HepG2 (cell line): ENCODE data around the gene LNX2. TPM values are rescaled to one million over a fixed set of nuclear protein-coding genes. Genes with fewer than 3 reads are reported as not detected.

ENCODE experiments used
- ATAC-seq: fragments of 200-7000 bp; cut with Tn5 transposase; 3 replicates; pipeline ENCODE4 v1.9.1; 2020; ENCODE audit warnings: mild to moderate bottlenecking, moderate library complexity
- BruUV-seq: library from RNA; stranded (reverse); fragments of 400-500 nt; replicated peaks from 2 replicates; lab custom pipeline; 2021; lab: Mats Ljungman, UMichigan
- CTCF ChIA-PET: fragments of 300-600 bp; formaldehyde crosslinking; extraction: SDS; loops from one replicate; lab custom pipeline; 2021; ENCODE audit warnings: low total read pairs, inconsistent platforms, low intra/inter-chr PET ratio; lab: Yijun Ruan, JAX
- POLR2A ChIA-PET: fragments of 350-600 bp; sonication (Branson Sonifier 250); formaldehyde crosslinking; loops from one replicate; lab custom pipeline; 2020; ENCODE audit warnings: antibody characterized with exemption, inconsistent platforms; lab: Yijun Ruan, JAX
- DNase-seq: peaks from one replicate; pipeline ENCODE4 v3.0.0-alpha.2; 2015; ENCODE audit warnings: low spot score
- FAIRE-seq: peaks from 3 replicates; lab custom pipeline; 2011; peaks lifted over from hg19 to GRCh38; lab: Jason Lieb, UNC
- H2AFZ ChIP-seq: one replicate; pipeline ENCODE4 v1.6.1; 2011; ENCODE audit warnings: low read length, inconsistent platforms
- H3K27ac ChIP-seq: fragments of 300-600 bp; 3 replicates; pipeline ENCODE4 v1.8.0; 2011; ENCODE audit warnings: mixed run types, mild to moderate bottlenecking, mixed read lengths, low read length, inconsistent platforms; ENCODE audit not compliant: insufficient read depth; ENCODE audit errors: extremely low read length
- H3K27me3 ChIP-seq, 2 experiments: fragments of 200-600 bp in 1 of 2; 2 replicates in 1 of 2; 3 replicates in 1 of 2; pipeline versions ENCODE4 v1.6.0 to v1.8.0; 2011; ENCODE audit warnings: low read length in 2 of 2, mild to moderate bottlenecking in 2 of 2, moderate library complexity in 2 of 2, inconsistent platforms in 1 of 2; ENCODE audit not compliant: insufficient read depth in 2 of 2, control insufficient read depth in 1 of 2
- H3K36me3 ChIP-seq, 2 experiments: fragments of 200-600 bp in 1 of 2; replicated peaks in 1 of 2; 2 replicates in 1 of 2; 3 replicates in 1 of 2; pipeline versions ENCODE4 v1.5.1 to v1.8.0; 2011; ENCODE audit warnings: low read length in 2 of 2, inconsistent platforms in 1 of 2; ENCODE audit not compliant: insufficient read depth in 2 of 2, control insufficient read depth in 1 of 2
- H3K4me1 ChIP-seq: 2 replicates; pipeline ENCODE4 v1.5.1; 2012; ENCODE audit warnings: low read length, inconsistent platforms; ENCODE audit not compliant: insufficient read depth
- H3K4me2 ChIP-seq: 2 replicates; pipeline ENCODE4 v1.6.0; 2011; ENCODE audit warnings: low read depth, low read length, inconsistent platforms
- H3K4me3 ChIP-seq, 3 experiments: fragments of 200-600 bp in 1 of 3; sonication (generic), shearing (Covaris generic) in 1 of 3; replicated peaks in 1 of 3; 2 replicates each; pipeline ENCODE4 v1.5.1; 2011 to 2016; ENCODE audit warnings: low read length in 3 of 3, inconsistent platforms in 2 of 3, low read depth in 2 of 3, mild to moderate bottlenecking in 2 of 3, control low read depth in 1 of 3, mixed read lengths in 1 of 3; ENCODE audit not compliant: insufficient read depth in 1 of 3
- H3K79me2 ChIP-seq: one replicate; pipeline ENCODE4 v1.6.1; 2011; ENCODE audit warnings: low read length, inconsistent platforms; ENCODE audit not compliant: insufficient read depth
- H3K9ac ChIP-seq: 2 replicates; pipeline ENCODE4 v1.6.0; 2011; ENCODE audit warnings: mild to moderate bottlenecking, low read depth, low read length, inconsistent platforms; ENCODE audit not compliant: insufficient read depth
- H3K9me3 ChIP-seq: 2 replicates; pipeline ENCODE4 v1.5.1; 2012; ENCODE audit warnings: mild to moderate bottlenecking, low read length
- H4K20me1 ChIP-seq: 2 replicates; pipeline ENCODE4 v1.6.0; 2011; ENCODE audit warnings: inconsistent platforms, mild to moderate bottlenecking, low read length, moderate library complexity; ENCODE audit not compliant: insufficient read depth
- FOXO1 ChIP-seq: sonication (generic); formaldehyde crosslinking; IDR thresholded peaks from 2 replicates; pipeline ENCODE4 v1.4.0; 2020; ENCODE audit warnings: missing genetic modification reagents
- HDAC6 ChIP-seq: fragments of 200-600 bp; sonication (generic); IDR thresholded peaks from 2 replicates; pipeline ENCODE4 v1.7.0; 2017; ENCODE audit warnings: mild to moderate bottlenecking, antibody characterized with exemption, low read length, low read depth
- HHEX ChIP-seq: IDR thresholded peaks from 2 replicates; pipeline ENCODE4 v1.6.1; 2016; ENCODE audit warnings: control low read depth
- IRF2 ChIP-seq: IDR thresholded peaks from 2 replicates; pipeline ENCODE4 v1.6.1; 2018; ENCODE audit warnings: missing genetic modification reagents, missing compliant biosample characterization
- MED1 ChIP-seq: sonication (generic); formaldehyde crosslinking; IDR thresholded peaks from 2 replicates; pipeline ENCODE4 v1.4.0; 2020; ENCODE audit warnings: missing genetic modification reagents
- POLR2AphosphoS5 ChIP-seq: IDR thresholded peaks from 2 replicates; pipeline ENCODE4 v1.6.1; 2012; ENCODE audit warnings: low read depth, low read length
- RXRA ChIP-seq: sonication (generic); formaldehyde crosslinking; IDR thresholded peaks from 2 replicates; pipeline ENCODE4 v1.5.1; 2020; ENCODE audit warnings: missing genetic modification reagents
- STAT5B ChIP-seq: sonication (generic); formaldehyde crosslinking; IDR thresholded peaks from 2 replicates; pipeline ENCODE4 v1.4.0; 2020; ENCODE audit warnings: missing genetic modification reagents
- ZNF251 ChIP-seq: sonication (generic); formaldehyde crosslinking; IDR thresholded peaks from 2 replicates; pipeline ENCODE4 v1.9.0; 2021; ENCODE audit warnings: mild to moderate bottlenecking, missing genetic modification reagents
- ZNF253 ChIP-seq: sonication (generic); formaldehyde crosslinking; IDR thresholded peaks from 2 replicates; pipeline ENCODE4 v1.8.0; 2022; ENCODE audit warnings: mild to moderate bottlenecking, missing genetic modification reagents, borderline replicate concordance
- ZNF607 ChIP-seq: sonication (generic); formaldehyde crosslinking; IDR thresholded peaks from 2 replicates; pipeline ENCODE4 v1.5.1; 2020; ENCODE audit warnings: missing genetic modification reagents, mild to moderate bottlenecking, borderline replicate concordance
- ZSCAN22 ChIP-seq: sonication (generic); formaldehyde crosslinking; IDR thresholded peaks from 2 replicates; pipeline ENCODE4 v1.4.0; 2020; ENCODE audit warnings: mild to moderate bottlenecking, missing genetic modification reagents
- ZSCAN30 ChIP-seq: sonication (generic); formaldehyde crosslinking; IDR thresholded peaks from 2 replicates; pipeline ENCODE4 v1.5.0; 2020; ENCODE audit warnings: mild to moderate bottlenecking, missing genetic modification reagents
- in situ Hi-C: cut with HindIII; loops from 2 replicates; pipeline ENCODE4 v1.10.0; 2017; ENCODE audit warnings: low pct_unique_long_range_greater_than_20kb; ENCODE audit not compliant: extremely low pct_ligation_motif_present
- intact Hi-C: fragments of 100-400 bp; cut with micrococcal nuclease; formaldehyde crosslinking; loops from one replicate; pipeline ENCODE4 v1.10.0; 2022; ENCODE audit not compliant: unreplicated experiment
- polyA plus RNA-seq, 8 experiments: library from polyadenylated mRNA; depleted of rRNA in 3 of 8; stranded (reverse) in 7 of 8; unstranded in 1 of 8; fragments of >200 nt; fragmentation: Illumina TruSeq in 4 of 8; extraction: Trizol in 4 of 8; gene quantifications; 2 replicates each; pipeline versions ENCODE4 v1.2.1 to v1.2.3, GENCODE V29; 2011 to 2016; ENCODE audit warnings: low read depth in 4 of 8, missing spikeins in 1 of 8, mixed read lengths in 1 of 8; ENCODE audit not compliant: insufficient read depth in 1 of 8
- total RNA-seq, 5 experiments: library from RNA; depleted of rRNA; stranded (reverse); fragments of >200 nt; fragmentation: Illumina TruSeq; extraction: Trizol; gene quantifications; 2 replicates each; pipeline ENCODE4 v1.2.3, GENCODE V29; 2016; ENCODE audit warnings: low read depth in 1 of 5
- TF ChIP-seq, protein P1 (sequence below): sonication (generic); formaldehyde crosslinking; IDR thresholded peaks from 2 replicates; pipeline ENCODE4 v1.4.0; 2020; ENCODE audit warnings: missing genetic modification reagents, borderline replicate concordance
- TF ChIP-seq, protein P2 (sequence below): sonication (generic); formaldehyde crosslinking; IDR thresholded peaks from 2 replicates; pipeline ENCODE4 v1.9.0; 2021; ENCODE audit warnings: missing genetic modification reagents, mild to moderate bottlenecking, borderline replicate concordance
- TF ChIP-seq, protein P3 (sequence below): sonication (generic); formaldehyde crosslinking; IDR thresholded peaks from 2 replicates; pipeline ENCODE4 v1.4.0; 2020; ENCODE audit warnings: missing genetic modification reagents
- TF ChIP-seq, protein P4 (sequence below), 2 experiments: sonication (generic) in 1 of 2; formaldehyde crosslinking in 1 of 2; IDR thresholded peaks; 2 replicates each; pipeline versions ENCODE4 v1.5.1 to v1.6.1; 2011 to 2020; ENCODE audit warnings: borderline replicate concordance in 1 of 2, low read depth in 1 of 2, low read length in 1 of 2, mild to moderate bottlenecking in 1 of 2, missing genetic modification reagents in 1 of 2, moderate library complexity in 1 of 2

LNX2 gene
- total and polyA plus RNA-seq, 2 of the 13 experiments (the other 11 are each of a cell fraction or from before 2014, with no cell fraction given): 9.2 to 9.7 TPM

DNA sequence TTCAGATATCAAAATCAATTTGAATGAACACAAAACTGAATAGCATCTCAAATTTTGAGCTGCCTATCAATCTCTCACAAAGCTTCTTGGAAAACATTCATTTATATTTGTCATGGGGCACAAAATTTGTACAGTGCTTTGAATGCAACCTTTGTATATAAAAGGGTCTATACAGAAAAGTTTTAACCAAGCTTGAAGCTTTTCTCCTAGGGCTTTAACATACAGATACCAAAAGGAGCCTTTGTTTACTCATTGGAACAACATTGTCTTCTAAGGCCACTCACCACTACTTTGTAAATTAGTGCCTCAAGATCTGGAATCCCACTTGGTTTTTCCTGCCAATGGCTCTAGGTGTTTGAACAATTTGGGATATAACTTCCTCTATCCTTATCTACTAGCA lies 21.2 kb downstream of the LNX2 start:
- Histone ChIP-seq H3K9ac (no peak overlapping the region), H3K36me3 (no peaks in the 10 kb centered on the region), H3K9me3 (no peaks in the 10 kb centered on the region), H3K4me1 (peaks cover 61% of the 10 kb centered on the region), H3K27ac (no peak overlapping the region), H3K27me3 (no peaks in the 10 kb centered on the region), H3K4me3 (no peak overlapping the region), H3K4me2 (no peak overlapping the region), H3K79me2 (peaks cover 94% of the 10 kb centered on the region), H2AFZ (no peak overlapping the region), H4K20me1 (peaks cover 29% of the 10 kb centered on the region)
- ATAC-seq (no peak), DNase-seq (no peak), FAIRE-seq (no peak)
- ChIA-PET POLR2A (interaction anchor here (3.1 kb wide), 1 partner anchor 21 kb away, joined by 13 read pairs; the partner anchor contains the start of gene LNX2), CTCF (no interaction called here)
- intact Hi-C loops (no loop called here), in situ Hi-C loops (no loop called here)
- TF ChIP-seq, protein P1, sequence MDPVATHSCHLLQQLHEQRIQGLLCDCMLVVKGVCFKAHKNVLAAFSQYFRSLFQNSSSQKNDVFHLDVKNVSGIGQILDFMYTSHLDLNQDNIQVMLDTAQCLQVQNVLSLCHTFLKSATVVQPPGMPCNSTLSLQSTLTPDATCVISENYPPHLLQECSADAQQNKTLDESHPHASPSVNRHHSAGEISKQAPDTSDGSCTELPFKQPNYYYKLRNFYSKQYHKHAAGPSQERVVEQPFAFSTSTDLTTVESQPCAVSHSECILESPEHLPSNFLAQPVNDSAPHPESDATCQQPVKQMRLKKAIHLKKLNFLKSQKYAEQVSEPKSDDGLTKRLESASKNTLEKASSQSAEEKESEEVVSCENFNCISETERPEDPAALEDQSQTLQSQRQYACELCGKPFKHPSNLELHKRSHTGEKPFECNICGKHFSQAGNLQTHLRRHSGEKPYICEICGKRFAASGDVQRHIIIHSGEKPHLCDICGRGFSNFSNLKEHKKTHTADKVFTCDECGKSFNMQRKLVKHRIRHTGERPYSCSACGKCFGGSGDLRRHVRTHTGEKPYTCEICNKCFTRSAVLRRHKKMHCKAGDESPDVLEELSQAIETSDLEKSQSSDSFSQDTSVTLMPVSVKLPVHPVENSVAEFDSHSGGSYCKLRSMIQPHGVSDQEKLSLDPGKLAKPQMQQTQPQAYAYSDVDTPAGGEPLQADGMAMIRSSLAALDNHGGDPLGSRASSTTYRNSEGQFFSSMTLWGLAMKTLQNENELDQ (CRISPR knock-in tag): no peak
- no peak for TF ChIP-seq ZNF251 (CRISPR knock-in tag)
- no peak for TF ChIP-seq ZSCAN22
- no peak for TF ChIP-seq FOXO1 (CRISPR knock-in tag)
- no peak for TF ChIP-seq RXRA (CRISPR knock-in tag)
- no peak for TF ChIP-seq ZSCAN30 (CRISPR knock-in tag)
- no peak for TF ChIP-seq POLR2AphosphoS5
- no peak for TF ChIP-seq ZNF607 (CRISPR knock-in tag)
- TF ChIP-seq, protein P2, sequence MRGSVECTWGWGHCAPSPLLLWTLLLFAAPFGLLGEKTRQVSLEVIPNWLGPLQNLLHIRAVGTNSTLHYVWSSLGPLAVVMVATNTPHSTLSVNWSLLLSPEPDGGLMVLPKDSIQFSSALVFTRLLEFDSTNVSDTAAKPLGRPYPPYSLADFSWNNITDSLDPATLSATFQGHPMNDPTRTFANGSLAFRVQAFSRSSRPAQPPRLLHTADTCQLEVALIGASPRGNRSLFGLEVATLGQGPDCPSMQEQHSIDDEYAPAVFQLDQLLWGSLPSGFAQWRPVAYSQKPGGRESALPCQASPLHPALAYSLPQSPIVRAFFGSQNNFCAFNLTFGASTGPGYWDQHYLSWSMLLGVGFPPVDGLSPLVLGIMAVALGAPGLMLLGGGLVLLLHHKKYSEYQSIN (CRISPR knock-in tag): no peak
- no peak for TF ChIP-seq ZNF253
- no peak for TF ChIP-seq HHEX (CRISPR knock-in tag)
- TF ChIP-seq MED1 (CRISPR knock-in tag): no peak
- TF ChIP-seq, protein P3, sequence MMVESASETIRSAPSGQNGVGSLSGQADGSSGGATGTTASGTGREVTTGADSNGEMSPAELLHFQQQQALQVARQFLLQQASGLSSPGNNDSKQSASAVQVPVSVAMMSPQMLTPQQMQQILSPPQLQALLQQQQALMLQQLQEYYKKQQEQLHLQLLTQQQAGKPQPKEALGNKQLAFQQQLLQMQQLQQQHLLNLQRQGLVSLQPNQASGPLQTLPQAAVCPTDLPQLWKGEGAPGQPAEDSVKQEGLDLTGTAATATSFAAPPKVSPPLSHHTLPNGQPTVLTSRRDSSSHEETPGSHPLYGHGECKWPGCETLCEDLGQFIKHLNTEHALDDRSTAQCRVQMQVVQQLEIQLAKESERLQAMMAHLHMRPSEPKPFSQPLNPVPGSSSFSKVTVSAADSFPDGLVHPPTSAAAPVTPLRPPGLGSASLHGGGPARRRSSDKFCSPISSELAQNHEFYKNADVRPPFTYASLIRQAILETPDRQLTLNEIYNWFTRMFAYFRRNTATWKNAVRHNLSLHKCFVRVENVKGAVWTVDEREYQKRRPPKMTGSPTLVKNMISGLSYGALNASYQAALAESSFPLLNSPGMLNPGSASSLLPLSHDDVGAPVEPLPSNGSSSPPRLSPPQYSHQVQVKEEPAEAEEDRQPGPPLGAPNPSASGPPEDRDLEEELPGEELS (CRISPR knock-in tag): no peak
- no peak for TF ChIP-seq IRF2 (CRISPR knock-in tag)
- no peak for TF ChIP-seq STAT5B (CRISPR knock-in tag)
- TF ChIP-seq, protein P4, sequence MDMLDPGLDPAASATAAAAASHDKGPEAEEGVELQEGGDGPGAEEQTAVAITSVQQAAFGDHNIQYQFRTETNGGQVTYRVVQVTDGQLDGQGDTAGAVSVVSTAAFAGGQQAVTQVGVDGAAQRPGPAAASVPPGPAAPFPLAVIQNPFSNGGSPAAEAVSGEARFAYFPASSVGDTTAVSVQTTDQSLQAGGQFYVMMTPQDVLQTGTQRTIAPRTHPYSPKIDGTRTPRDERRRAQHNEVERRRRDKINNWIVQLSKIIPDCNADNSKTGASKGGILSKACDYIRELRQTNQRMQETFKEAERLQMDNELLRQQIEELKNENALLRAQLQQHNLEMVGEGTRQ (IDR thresholded peaks at IDR 0.05; ENCODE audit: low read depth, low read length): no peak
- TF ChIP-seq, protein P4 (CRISPR knock-in tag; IDR thresholded peaks at IDR 0.05; ENCODE audit: borderline replicate concordance): no peak
- no peak for TF ChIP-seq HDAC6
- no TSS peak for BruUV-seq
